HepG2 (cell line): ENCODE measurements around the gene METTL14. TPM values are rescaled to one million over a fixed set of nuclear protein-coding genes. Genes with fewer than 3 reads are reported as not detected.

Experiments used
- AGO1 ChIP-seq: fragments of 200-400 bp; formaldehyde crosslinking; IDR thresholded peaks from 2 replicates; pipeline ENCODE4 v1.6.1; 2017; ENCODE audit warnings: mild to moderate bottlenecking, low read depth, low read length, moderate library complexity; ENCODE audit not compliant: poor library complexity, severe bottlenecking
- AHR ChIP-seq: IDR thresholded peaks from 2 replicates; pipeline ENCODE4 v1.6.1; 2018; ENCODE audit warnings: missing genetic modification reagents, missing compliant biosample characterization
- CENPX ChIP-seq: sonication (generic); formaldehyde crosslinking; IDR thresholded peaks from 2 replicates; pipeline ENCODE4 v1.9.0; 2021; ENCODE audit warnings: mild to moderate bottlenecking, missing genetic modification reagents, moderate library complexity
- CREB1 ChIP-seq, 2 experiments: fragments of 450-650 bp in 1 of 2; IDR thresholded peaks; 2 replicates each; pipeline ENCODE4 v1.6.1; 2016 to 2017; ENCODE audit warnings: control low read depth in 1 of 2, mild to moderate bottlenecking in 1 of 2, missing compliant biosample characterization in 1 of 2, missing genetic modification characterization in 1 of 2
- GATAD1 ChIP-seq: IDR thresholded peaks from 2 replicates; pipeline ENCODE4 v1.6.1; 2016; ENCODE audit warnings: missing genetic modification reagents, missing compliant biosample characterization
- JARID2 ChIP-seq: sonication (generic); formaldehyde crosslinking; IDR thresholded peaks from 2 replicates; pipeline ENCODE4 v1.8.1; 2023; ENCODE audit warnings: missing genetic modification reagents, inconsistent platforms; ENCODE audit not compliant: insufficient replicate concordance
- KDM6A ChIP-seq: IDR thresholded peaks from 2 replicates; pipeline ENCODE4 v1.6.1; 2016; ENCODE audit warnings: low read depth
- MIER3 ChIP-seq: IDR thresholded peaks from 2 replicates; pipeline ENCODE4 v1.6.1; 2016; ENCODE audit warnings: missing compliant biosample characterization, borderline replicate concordance
- MYPOP ChIP-seq: sonication (generic); formaldehyde crosslinking; IDR thresholded peaks from 2 replicates; pipeline ENCODE4 v1.8.1; 2023; ENCODE audit warnings: mild to moderate bottlenecking, moderate library complexity, missing genetic modification reagents
- NFE2L1 ChIP-seq: sonication (generic); formaldehyde crosslinking; IDR thresholded peaks from 2 replicates; pipeline ENCODE4 v1.4.0; 2020; ENCODE audit warnings: missing genetic modification reagents, mild to moderate bottlenecking, borderline replicate concordance
- POLR2AphosphoS5 ChIP-seq: IDR thresholded peaks from 2 replicates; pipeline ENCODE4 v1.6.1; 2012; ENCODE audit warnings: low read depth, low read length
- RARG ChIP-seq: sonication (generic); formaldehyde crosslinking; IDR thresholded peaks from 2 replicates; pipeline ENCODE4 v1.4.0; 2020; ENCODE audit warnings: low read depth, mild to moderate bottlenecking, missing genetic modification reagents
- TIGD3 ChIP-seq: sonication (generic); formaldehyde crosslinking; IDR thresholded peaks from 2 replicates; pipeline ENCODE4 v1.5.1; 2020; ENCODE audit warnings: mild to moderate bottlenecking, missing genetic modification reagents, borderline replicate concordance
- YY1 ChIP-seq: IDR thresholded peaks from 2 replicates; pipeline ENCODE4 v1.6.1; 2011; ENCODE audit warnings: low read length, low read depth, moderate library complexity, mild to moderate bottlenecking; ENCODE audit not compliant: insufficient read depth, insufficient replicate concordance
- ZEB1 ChIP-seq: IDR thresholded peaks from 2 replicates; pipeline ENCODE4 v1.6.1; 2012; ENCODE audit warnings: mild to moderate bottlenecking, low read depth, inconsistent platforms; ENCODE audit not compliant: insufficient replicate concordance
- ZNF773 ChIP-seq: sonication (generic); formaldehyde crosslinking; IDR thresholded peaks from 2 replicates; pipeline ENCODE4 v1.4.0; 2020; ENCODE audit warnings: missing genetic modification reagents, borderline replicate concordance
- ZSCAN20 ChIP-seq: sonication (generic); formaldehyde crosslinking; IDR thresholded peaks from 2 replicates; pipeline ENCODE4 v1.4.0; 2020; ENCODE audit warnings: missing genetic modification reagents, mild to moderate bottlenecking, borderline replicate concordance
- polyA plus RNA-seq, 8 experiments: library from polyadenylated mRNA; depleted of rRNA in 3 of 8; stranded (reverse) in 7 of 8; unstranded in 1 of 8; fragments of >200 nt; fragmentation: Illumina TruSeq in 4 of 8; extraction: Trizol in 4 of 8; gene quantifications; 2 replicates each; pipeline versions ENCODE4 v1.2.1 to v1.2.3, GENCODE V29; 2011 to 2016; ENCODE audit warnings: low read depth in 4 of 8, missing spikeins in 1 of 8, mixed read lengths in 1 of 8; ENCODE audit not compliant: insufficient read depth in 1 of 8
- total RNA-seq, 5 experiments: library from RNA; depleted of rRNA; stranded (reverse); fragments of >200 nt; fragmentation: Illumina TruSeq; extraction: Trizol; gene quantifications; 2 replicates each; pipeline ENCODE4 v1.2.3, GENCODE V29; 2016; ENCODE audit warnings: low read depth in 1 of 5
- TF ChIP-seq, protein P1 (sequence below): sonication (generic); formaldehyde crosslinking; IDR thresholded peaks from 2 replicates; pipeline ENCODE4 v1.8.1; 2023; ENCODE audit warnings: mild to moderate bottlenecking, inconsistent platforms, moderate library complexity, missing genetic modification reagents, borderline replicate concordance
- TF ChIP-seq, protein P2 (sequence below), 2 experiments: sonication (generic) in 1 of 2; formaldehyde crosslinking in 1 of 2; IDR thresholded peaks; 2 replicates each; pipeline versions ENCODE4 v1.4.0 to v1.6.1; 2018 to 2020; ENCODE audit warnings: missing genetic modification reagents in 2 of 2, borderline replicate concordance in 1 of 2, low read depth in 1 of 2, mild to moderate bottlenecking in 1 of 2, missing biosample characterization in 1 of 2

METTL14 gene
- total and polyA plus RNA-seq, 2 of the 13 experiments (the other 11 are each of a cell fraction or from before 2014, with no cell fraction given) = 11.6 to 44.9 TPM

DNA sequence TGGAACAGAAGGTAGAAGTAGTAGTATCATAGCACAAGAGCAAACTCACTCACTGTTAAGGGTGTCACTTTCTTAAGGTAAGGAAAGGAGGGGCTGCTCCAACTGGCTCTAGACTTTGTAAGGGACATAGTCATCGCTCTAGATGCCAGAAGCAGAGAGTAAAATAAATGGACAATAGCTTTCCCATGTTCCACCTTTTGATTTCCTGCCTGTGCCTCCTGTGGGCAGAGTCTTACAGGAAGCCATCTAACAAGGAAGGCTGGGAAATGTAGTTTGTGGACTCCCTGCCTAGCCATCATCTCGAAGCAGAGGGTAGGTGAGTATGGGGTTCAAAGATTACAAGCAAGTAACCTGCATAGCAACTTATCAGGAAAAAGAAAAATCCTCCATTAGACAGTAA, 1.7 kb upstream of the METTL14 start (continued):
- TF ChIP-seq RARG (CRISPR knock-in tag) = no peak
- no peak for TF ChIP-seq MIER3 (CRISPR knock-in tag)
- TF ChIP-seq YY1 = peak; percentile 31
- no peak for TF ChIP-seq ZEB1
- TF ChIP-seq, protein P1, sequence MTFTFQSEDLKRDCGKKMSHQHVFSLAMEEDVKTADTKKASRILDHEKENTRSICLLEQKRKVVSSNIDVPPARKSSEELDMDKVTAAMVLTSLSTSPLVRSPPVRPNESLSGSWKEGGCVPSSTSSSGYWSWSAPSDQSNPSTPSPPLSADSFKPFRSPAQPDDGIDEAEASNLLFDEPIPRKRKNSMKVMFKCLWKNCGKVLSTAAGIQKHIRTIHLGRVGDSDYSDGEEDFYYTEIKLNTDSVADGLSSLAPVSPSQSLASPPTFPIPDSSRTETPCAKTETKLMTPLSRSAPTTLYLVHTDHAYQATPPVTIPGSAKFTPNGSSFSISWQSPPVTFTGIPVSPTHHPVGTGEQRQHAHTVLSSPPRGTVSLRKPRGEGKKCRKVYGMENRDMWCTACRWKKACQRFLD = no peak
- TF ChIP-seq AGO1 = no peak
- no peak for TF ChIP-seq ZNF773 (CRISPR knock-in tag)
- no peak for TF ChIP-seq CREB1 (IDR thresholded peaks at IDR 0.05)
- peak; percentile 64 for TF ChIP-seq CREB1 (CRISPR knock-in tag; IDR thresholded peaks at IDR 0.05)
- no peak for TF ChIP-seq TIGD3 (CRISPR knock-in tag)
- no peak for TF ChIP-seq KDM6A (CRISPR knock-in tag)
- TF ChIP-seq, protein P2, sequence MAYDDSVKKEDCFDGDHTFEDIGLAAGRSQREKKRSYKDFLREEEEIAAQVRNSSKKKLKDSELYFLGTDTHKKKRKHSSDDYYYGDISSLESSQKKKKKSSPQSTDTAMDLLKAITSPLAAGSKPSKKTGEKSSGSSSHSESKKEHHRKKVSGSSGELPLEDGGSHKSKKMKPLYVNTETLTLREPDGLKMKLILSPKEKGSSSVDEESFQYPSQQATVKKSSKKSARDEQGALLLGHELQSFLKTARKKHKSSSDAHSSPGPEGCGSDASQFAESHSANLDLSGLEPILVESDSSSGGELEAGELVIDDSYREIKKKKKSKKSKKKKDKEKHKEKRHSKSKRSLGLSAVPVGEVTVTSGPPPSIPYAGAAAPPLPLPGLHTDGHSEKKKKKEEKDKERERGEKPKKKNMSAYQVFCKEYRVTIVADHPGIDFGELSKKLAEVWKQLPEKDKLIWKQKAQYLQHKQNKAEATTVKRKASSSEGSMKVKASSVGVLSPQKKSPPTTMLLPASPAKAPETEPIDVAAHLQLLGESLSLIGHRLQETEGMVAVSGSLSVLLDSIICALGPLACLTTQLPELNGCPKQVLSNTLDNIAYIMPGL (CRISPR knock-in tag; IDR thresholded peaks at IDR 0.05; ENCODE audit: borderline replicate concordance in 1 of 2, low read depth in 1 of 2) = 0 out of 4 replicates have a peak, but pooled peaks of 1 of the 2 experiments have one; percentile 33
- no peak for TF ChIP-seq MYPOP (CRISPR knock-in tag)
- no peak for TF ChIP-seq JARID2 (CRISPR knock-in tag)
- no peak for TF ChIP-seq NFE2L1
- no peak for TF ChIP-seq ZSCAN20 (CRISPR knock-in tag)
- TF ChIP-seq POLR2AphosphoS5 = peak; percentile 69
- no peak for TF ChIP-seq AHR
- peak; percentile 82 for TF ChIP-seq GATAD1 (CRISPR knock-in tag)
- no peak for TF ChIP-seq CENPX (CRISPR knock-in tag)
